GM21423 (cell line): ENCODE measurements around the gene AWAT1.
A peak's percentile ranks its signal among the peaks of the same experiment; 100 is the strongest.
"Not testable (repeated sequence)": the region's sequence is repeated elsewhere in the genome, so short reads cannot be mapped to it uniquely, and the experiment has no call there.

Experiments used
- ATAC-seq: cut with Tn5 transposase; IDR thresholded peaks from one replicate; pipeline ENCODE4 v1.9.1; 2021; ENCODE audit warnings: mild to moderate bottlenecking, moderate library complexity; ENCODE audit not compliant: unreplicated experiment

AWAT1 gene

DNA sequence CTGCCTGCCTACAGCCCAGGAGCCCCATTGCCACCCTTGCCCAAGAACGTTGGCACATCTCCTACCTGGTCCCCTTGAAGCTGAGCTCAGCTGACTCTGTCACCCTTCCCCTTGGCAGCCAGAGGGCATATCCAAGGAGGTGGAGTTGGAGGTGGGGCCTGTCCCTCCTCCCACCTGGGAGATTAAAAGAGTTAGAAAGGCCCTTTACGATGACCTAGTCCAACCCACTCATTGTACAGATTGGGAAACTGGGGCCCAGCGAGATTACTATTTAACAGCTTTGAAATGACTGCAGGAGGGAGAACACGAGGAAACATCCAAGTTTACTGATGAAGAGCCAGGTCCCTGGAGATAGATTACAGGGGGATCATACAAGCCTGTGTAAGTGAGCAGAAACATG is 25.6 kb downstream of the AWAT1 start, which contains the start of gene P2RY4:
P2RY4 (minus strand) TSS at position 101 of the 400 bp plus-strand sequence. CDS start 580 bp downstream, outside the sequence.
- ATAC-seq = no peak

DNA sequence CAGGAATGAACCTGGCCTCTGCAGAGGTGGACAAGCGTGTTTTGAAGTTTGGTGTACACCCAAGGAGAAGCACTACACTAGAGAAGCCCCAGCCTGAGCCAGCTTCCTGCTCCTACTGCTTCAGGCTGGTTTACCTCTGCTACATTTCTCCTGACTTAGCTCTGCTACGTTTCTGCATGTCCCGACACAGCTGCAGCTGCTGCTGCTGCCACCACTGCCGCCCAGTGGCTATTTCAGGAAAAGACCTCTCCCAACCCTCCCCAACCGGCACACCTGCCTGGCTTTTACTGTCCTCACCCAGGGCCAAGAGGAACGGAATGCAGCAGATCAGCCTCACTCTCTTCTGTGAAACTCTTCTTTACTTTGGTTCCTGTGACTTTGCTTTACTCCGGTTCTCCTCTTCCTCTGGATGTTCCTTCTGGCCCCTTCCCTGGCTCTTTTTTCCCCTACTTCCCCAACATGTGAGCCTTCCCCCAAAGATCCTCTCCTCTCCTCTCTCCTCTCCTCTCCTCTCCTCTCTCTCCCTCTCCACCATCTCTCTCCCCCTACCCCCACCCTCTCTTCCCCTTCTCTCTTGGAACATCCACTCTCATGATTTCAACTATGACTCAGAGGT is 28.6 kb downstream of the AWAT1 start:
- peak; percentile 49 for ATAC-seq

DNA sequence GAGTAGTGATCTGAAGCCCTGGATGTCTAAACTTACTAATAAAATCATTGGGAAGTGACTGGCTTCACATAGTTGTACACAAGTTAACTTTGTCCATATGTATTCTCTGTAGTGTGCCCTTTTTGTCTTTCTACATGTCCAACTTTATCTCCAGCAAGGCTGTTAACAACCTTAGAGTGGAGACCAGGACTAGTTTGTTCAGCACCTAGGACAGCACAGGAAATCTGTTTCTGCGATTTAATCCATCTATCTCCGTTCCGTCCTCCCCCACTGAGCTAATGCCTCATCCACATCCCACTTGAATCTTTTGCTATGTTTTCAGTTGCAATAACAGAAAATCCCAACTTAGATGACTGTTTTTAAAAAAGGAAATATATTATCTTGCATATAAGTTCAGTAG is 30.3 kb downstream of the AWAT1 start:
- no peak for ATAC-seq

DNA sequence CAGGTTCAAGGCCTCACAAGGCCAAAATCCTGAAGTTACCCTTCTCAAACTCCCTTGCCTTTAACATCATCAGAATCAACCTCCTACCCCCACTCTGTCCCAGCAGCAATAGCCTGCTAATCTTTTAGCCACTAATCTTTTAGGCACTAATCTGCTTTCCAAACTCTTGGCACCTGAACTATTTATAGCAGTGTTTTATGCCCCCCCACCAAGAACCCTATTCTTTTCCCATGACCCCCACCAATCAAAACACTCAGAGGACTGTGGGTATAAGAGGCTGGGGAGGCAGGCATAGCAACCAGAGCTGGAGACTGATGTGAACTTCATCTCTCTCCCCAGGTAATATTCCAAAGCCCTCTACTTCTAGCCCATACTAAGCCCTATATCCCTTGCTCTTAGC is 33.6 kb downstream of the AWAT1 start, which contains the start of gene ARR3:
ARR3 (plus strand) TSS at position 301 of the 400 bp plus-strand sequence. CDS start 1,052 bp downstream, outside the sequence.
- ATAC-seq = no peak

DNA sequence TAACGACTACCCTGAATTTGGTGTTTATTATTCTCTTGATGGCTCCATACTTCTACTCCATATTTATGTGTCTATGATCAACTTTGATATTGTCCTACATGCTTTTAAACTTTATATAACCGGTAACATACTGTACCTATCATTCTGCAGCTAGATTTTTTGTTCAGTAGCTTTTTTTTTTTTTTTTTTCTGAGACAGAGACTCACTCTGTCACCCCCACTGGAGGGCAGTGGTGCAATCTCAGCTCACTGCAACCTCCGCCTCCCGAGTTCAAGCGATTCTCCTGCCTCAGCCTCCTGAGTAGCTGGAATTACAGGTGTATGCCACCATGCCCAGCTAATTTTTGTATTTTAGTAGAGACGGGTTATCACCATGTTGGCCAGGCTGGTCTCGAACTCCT is 39.6 kb downstream of the AWAT1 start:
- not testable (repeated sequence) for ATAC-seq

DNA sequence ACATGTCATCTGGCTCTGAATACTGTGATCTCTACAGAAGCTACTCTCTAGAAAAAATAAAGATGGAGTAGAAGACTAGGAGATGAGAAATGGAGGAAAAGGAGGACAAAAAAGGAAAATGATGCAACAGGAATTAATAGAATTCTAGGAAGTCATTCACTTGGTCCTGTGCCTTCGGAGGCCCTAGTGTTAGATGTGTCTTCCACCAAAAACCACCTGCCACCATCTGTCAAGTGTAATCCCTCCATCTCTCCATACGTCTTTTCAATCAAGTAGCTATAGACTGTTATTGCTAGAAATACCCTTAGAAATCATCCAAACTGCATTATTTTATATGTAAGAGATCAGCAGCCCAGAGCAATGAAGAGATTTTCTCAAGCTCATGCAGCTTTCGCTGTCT is 44.6 kb downstream of the AWAT1 start:
- no peak for ATAC-seq

DNA sequence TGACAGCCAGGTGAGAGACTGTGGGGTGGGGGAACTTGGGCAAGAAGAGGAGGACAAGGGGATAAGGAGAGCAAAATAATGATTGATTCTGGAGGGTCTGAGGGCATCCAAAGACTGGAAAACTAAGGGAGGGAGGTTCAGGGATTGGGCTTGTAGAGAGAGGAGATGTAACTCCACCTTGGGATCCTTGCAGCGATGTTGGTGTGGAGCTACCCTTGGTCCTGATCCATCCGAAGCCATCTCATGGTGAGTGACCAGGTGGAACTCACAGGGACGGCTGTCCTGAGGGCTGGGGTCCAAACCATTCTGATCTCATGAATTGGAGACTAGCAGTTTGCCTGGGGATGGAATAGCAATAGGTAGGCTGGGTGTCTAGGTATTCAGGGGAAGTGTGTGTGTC is 46.1 kb downstream of the AWAT1 start:
- no peak for ATAC-seq

DNA sequence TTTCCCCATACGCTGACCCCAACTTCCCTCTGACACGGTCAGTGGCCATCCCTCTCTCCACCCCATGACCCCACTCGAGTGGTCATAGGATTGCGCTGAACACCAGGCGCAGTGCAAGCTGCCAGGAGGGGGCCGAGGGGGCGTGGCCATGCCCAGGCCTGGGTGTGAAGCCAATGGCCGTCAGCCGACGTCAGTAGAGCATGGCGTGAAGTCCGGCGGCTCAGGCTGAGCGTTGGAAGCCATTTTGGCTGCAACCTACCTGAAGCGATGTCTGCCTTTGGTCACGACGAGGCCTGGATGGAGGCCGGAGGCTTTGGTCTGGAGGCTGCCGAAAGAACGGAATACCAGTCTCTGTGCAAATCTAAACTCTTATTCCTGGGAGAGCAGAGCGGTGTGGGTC is 47.5 kb downstream of the AWAT1 start, which contains the start of gene RAB41:
RAB41 (plus strand) TSS at position 222 of the 400 bp plus-strand sequence; CDS start at position 268, 46 bp downstream.
- ATAC-seq = no peak

DNA sequence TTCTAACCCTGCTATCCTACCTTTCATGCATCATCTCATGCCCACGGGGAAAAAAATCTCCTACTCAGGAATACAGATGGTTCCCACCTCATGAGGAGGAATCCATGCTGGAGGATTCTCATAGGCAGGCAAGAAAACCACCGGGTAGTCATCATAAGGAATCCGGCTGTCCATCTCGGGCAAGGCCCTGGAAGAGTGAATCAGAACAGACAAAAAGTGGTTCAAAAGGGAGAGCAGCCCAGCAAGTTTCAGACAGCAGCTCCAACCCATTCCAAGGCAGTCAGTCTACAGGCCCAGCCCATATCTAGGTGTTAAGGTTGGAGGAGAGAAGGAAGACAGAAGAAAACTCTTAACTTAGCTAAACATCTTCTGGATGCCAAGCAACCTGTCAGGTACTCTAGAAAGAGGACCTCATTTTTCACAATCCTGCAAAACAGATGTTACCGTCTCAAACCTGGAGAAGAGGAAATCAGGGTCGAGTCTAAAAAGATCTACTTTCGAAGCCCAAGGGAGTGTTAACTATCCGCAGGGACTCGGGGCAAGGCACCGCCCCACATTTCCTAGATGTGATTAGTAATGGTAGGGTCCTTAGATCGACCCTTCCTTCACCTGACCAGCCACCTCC is 54.8 kb downstream of the AWAT1 start:
- ATAC-seq = peak; percentile 5
